Right lobe of liver (tissue), 6 donors: ENCODE data around the gene RASGRP1. TPM values are rescaled to one million over a fixed set of nuclear protein-coding genes. Genes with fewer than 3 reads are reported as not detected.

Experiments
- ATAC-seq, 4 donors: fragments of 200-7000 bp; cut with Tn5 transposase; one replicate each; pipeline ENCODE4 v1.9.1; 2020; ENCODE audit warnings: mild to moderate bottlenecking in 4 of 4, moderate library complexity in 4 of 4
- DNase-seq, 3 donors: peaks; one replicate each; pipeline ENCODE4 v3.0.0-alpha.2; 2020
- H3K27ac ChIP-seq, 3 donors: fragments of 200-600 bp; one replicate each; pipeline ENCODE4 v1.8.0; 2022
- H3K27me3 ChIP-seq, 2 donors: fragments of 200-600 bp; one replicate each; pipeline ENCODE4 v1.8.0; 2022
- H3K36me3 ChIP-seq, 4 donors: fragments of 200-600 bp; sonication (generic) in 1 of 4; one replicate each; pipeline versions ENCODE4 v1.5.1 to v1.8.0; 2017 to 2022; ENCODE audit warnings: control low read depth in 1 of 4
- H3K4me1 ChIP-seq, 4 donors: fragments of 200-600 bp; sonication (generic) in 1 of 4; one replicate each; pipeline versions ENCODE4 v1.5.1 to v1.8.0; 2017 to 2022; ENCODE audit warnings: control low read depth in 1 of 4
- H3K4me3 ChIP-seq, 3 donors: fragments of 200-600 bp; one replicate each; pipeline ENCODE4 v1.8.0; 2022
- H3K9me3 ChIP-seq, 4 donors: fragments of 200-600 bp; sonication (generic) in 1 of 4; one replicate each; pipeline versions ENCODE4 v1.5.1 to v1.8.0; 2017 to 2022; ENCODE audit warnings: control low read depth in 1 of 4
- CTCF ChIP-seq, 4 donors: fragments of 200-600 bp in 3 of 4; fragments of 450-650 bp in 1 of 4; IDR thresholded peaks; one replicate each; pipeline versions ENCODE4 v1.5.1 to v1.8.0; 2016 to 2022; ENCODE audit warnings: antibody characterized with exemption in 4 of 4, mild to moderate bottlenecking in 2 of 4
- POLR2A ChIP-seq: fragments of 450-650 bp; IDR thresholded peaks from one replicate; pipeline ENCODE4 v1.6.1; 2017; ENCODE audit warnings: antibody characterized with exemption, mild to moderate bottlenecking
- WGBS: methylation state at CpG from one replicate; pipeline ENCODE4 v1.1.6; 2018; ENCODE audit warnings: low coverage, low lambda C conversion rate; ENCODE audit not compliant: insufficient coverage; ENCODE audit errors: missing lambda C conversion rate; 5-methylcytosine and 5-hydroxymethylcytosine counted together
- intact Hi-C, 2 donors: fragments of 100-400 bp; cut with DNase I; formaldehyde crosslinking; loops; one replicate each; pipeline versions ENCODE4 v1.11.2 to v1.14.1; 2022
- total RNA-seq, 6 experiments: library from RNA; depleted of rRNA in 2 of 6; stranded (reverse); fragments of >200 nt in 2 of 6; fragmentation: NEBNext Ultra II Directional in 3 of 6; extraction: Animal tissue kit (Norgen Biotek cat#: 25700) in 3 of 6; gene quantifications; one replicate each; pipeline versions ENCODE4 v1.1.0 to v1.2.4, GENCODE V29; 2016 to 2023
- donor health status: DM: no; HTN: yes; CAD: no.
- donor health status: DM: no; HTN: no; CAD: no.
- donor health status: DM: no; HTN: no; CAD: no.
- donor health status: DM: no; HTN: yes; CAD: no.
- donor health status: DM: no; HTN: yes; CAD: no.

RASGRP1 gene
- total RNA-seq, 6 experiments from 2014 or later, result 0.11 to 0.64 (median 0.32) TPM

- TF ChIP-seq CTCF (IDR thresholded peaks at IDR 0.05) (no peak), POLR2A (no peak)
- no peak overlapping the region for H3K27ac ChIP-seq
- intact Hi-C loops, result no loop called here
- no peak for ATAC-seq
- no peaks in the 10 kb centered on the region for H3K27me3 ChIP-seq
- no peak overlapping the region for H3K4me3 ChIP-seq
- H3K4me1 ChIP-seq, result no peaks in the 10 kb centered on the region
- H3K9me3 ChIP-seq, result no peaks in the 10 kb centered on the region
- peaks cover 0 to 7% (median 0%) of the 10 kb centered on the region in 4 donors for H3K36me3 ChIP-seq
- DNase-seq, result no peak
Measured at GRCh38 chr15:38482572-38482971, 82.0 kb downstream of the RASGRP1 start.

- H3K9me3 ChIP-seq, result no peaks in the 10 kb centered on the region
- no peak for ATAC-seq
- no peak for DNase-seq
- no peak overlapping the region for H3K4me3 ChIP-seq
- no peaks in the 10 kb centered on the region for H3K27me3 ChIP-seq
- no peaks in the 10 kb centered on the region for H3K4me1 ChIP-seq
- intact Hi-C loops, result no loop called here
- WGBS, result 95% methylated on average over 3 of the region's 3 CpGs
- TF ChIP-seq CTCF (IDR thresholded peaks at IDR 0.05) (no peak), POLR2A (no peak)
- H3K36me3 ChIP-seq, result peaks cover 0 to 7% (median 0%) of the 10 kb centered on the region in 4 donors
- no peak overlapping the region for H3K27ac ChIP-seq
Measured at GRCh38 chr15:38481761-38482160, 82.9 kb downstream of the RASGRP1 start.

- Histone ChIP-seq H3K36me3 (peaks cover 0 to 7% (median 0%) of the 10 kb centered on the region in 4 donors), H3K4me3 (no peak overlapping the region), H3K27me3 (no peaks in the 10 kb centered on the region), H3K4me1 (no peaks in the 10 kb centered on the region), H3K27ac (no peak overlapping the region), H3K9me3 (no peaks in the 10 kb centered on the region)
- TF ChIP-seq POLR2A (no peak), CTCF (IDR thresholded peaks at IDR 0.05) (no peak)
- DNase-seq (no peak), ATAC-seq (no peak)
- WGBS, result 95% methylated on average over 5 of the region's 5 CpGs
- intact Hi-C loops, result no loop called here
Measured at GRCh38 chr15:38481113-38481512, 83.5 kb downstream of the RASGRP1 start.

GRCh38 chr15:38479756-38480155, 84.9 kb downstream of the RASGRP1 start:
- H3K36me3 ChIP-seq, result peaks cover 0 to 7% (median 0%) of the 10 kb centered on the region in 4 donors

More at GRCh38 chr15:38479756-38480155, 84.9 kb downstream of the RASGRP1 start:
- ATAC-seq, result no peak
- no peaks in the 10 kb centered on the region for H3K27me3 ChIP-seq
- no peak overlapping the region for H3K27ac ChIP-seq
- DNase-seq, result no peak
- TF ChIP-seq CTCF (IDR thresholded peaks at IDR 0.05) (no peak), POLR2A (no peak)
- H3K9me3 ChIP-seq, result no peaks in the 10 kb centered on the region
- WGBS, result 86% methylated on average over 1 of the region's 1 CpG
- no peak overlapping the region for H3K4me3 ChIP-seq
- H3K4me1 ChIP-seq, result no peaks in the 10 kb centered on the region
- intact Hi-C loops, result no loop called here
